DND-41 (cell line): ENCODE results near the gene CCNI2.

Experiments
- ATAC-seq: fragments of 200-7000 bp; cut with Tn5 transposase; 3 replicates; pipeline ENCODE4 v1.9.1; 2021; ENCODE audit warnings: low read depth; ENCODE audit not compliant: insufficient read depth
- DNase-seq: peaks from one replicate; pipeline ENCODE4 v3.0.0-alpha.2; 2020
- H2AFZ ChIP-seq: 2 replicates; pipeline ENCODE4 v1.6.0; 2012; ENCODE audit warnings: low read depth, low read length
- H3K27ac ChIP-seq: 2 replicates; pipeline ENCODE4 v1.5.1; 2012; ENCODE audit warnings: low read length, inconsistent platforms
- H3K27me3 ChIP-seq: fragments of 200-600 bp; sonication (generic); 2 replicates; pipeline ENCODE4 v1.6.0; 2012; ENCODE audit warnings: low read length, mild to moderate bottlenecking, inconsistent platforms; ENCODE audit not compliant: insufficient read depth, poor library complexity
- H3K36me3 ChIP-seq: 2 replicates; pipeline ENCODE4 v1.5.1; 2012; ENCODE audit warnings: low read length, inconsistent platforms; ENCODE audit not compliant: insufficient read depth
- H3K4me1 ChIP-seq: 2 replicates; pipeline ENCODE4 v1.5.1; 2012; ENCODE audit warnings: mild to moderate bottlenecking, low read length; ENCODE audit not compliant: insufficient read depth
- H3K4me2 ChIP-seq: 2 replicates; pipeline ENCODE4 v1.6.0; 2012; ENCODE audit warnings: mild to moderate bottlenecking, moderate library complexity, low read length, inconsistent platforms; ENCODE audit not compliant: insufficient read depth
- H3K4me3 ChIP-seq, 2 experiments: fragments of 200-600 bp in 1 of 2; shearing (Covaris generic) in 1 of 2; 2 replicates each; pipeline ENCODE4 v1.5.1; 2012 to 2016; ENCODE audit warnings: inconsistent platforms in 2 of 2, low read length in 2 of 2, mild to moderate bottlenecking in 2 of 2, low read depth in 1 of 2, moderate library complexity in 1 of 2
- H3K79me2 ChIP-seq: 2 replicates; pipeline ENCODE4 v1.6.0; 2012; ENCODE audit warnings: low read length, inconsistent platforms; ENCODE audit not compliant: insufficient read depth
- H3K9ac ChIP-seq: 2 replicates; pipeline ENCODE4 v1.6.0; 2012; ENCODE audit warnings: low read depth, mild to moderate bottlenecking, inconsistent platforms, low read length, moderate library complexity
- H3K9me3 ChIP-seq: 2 replicates; pipeline ENCODE4 v1.5.1; 2012; ENCODE audit warnings: low read length, moderate library complexity, mild to moderate bottlenecking, inconsistent platforms; ENCODE audit not compliant: insufficient read depth, severe bottlenecking
- H4K20me1 ChIP-seq: 2 replicates; pipeline ENCODE4 v1.6.0; 2012; ENCODE audit warnings: low read length; ENCODE audit not compliant: insufficient read depth
- EZH2 ChIP-seq: IDR thresholded peaks from 3 replicates; pipeline ENCODE4 v1.6.1; 2012; ENCODE audit warnings: borderline replicate concordance, low read depth, mild to moderate bottlenecking, moderate library complexity, low read length, inconsistent platforms; ENCODE audit not compliant: severe bottlenecking
- TF ChIP-seq, protein P1 (sequence below): IDR thresholded peaks from 2 replicates; pipeline ENCODE4 v1.5.1; 2012; ENCODE audit warnings: borderline replicate concordance, low read length, moderate library complexity, mild to moderate bottlenecking; ENCODE audit not compliant: poor library complexity, severe bottlenecking; ENCODE audit errors: extremely low read depth

The CCNI2 gene

DNA sequence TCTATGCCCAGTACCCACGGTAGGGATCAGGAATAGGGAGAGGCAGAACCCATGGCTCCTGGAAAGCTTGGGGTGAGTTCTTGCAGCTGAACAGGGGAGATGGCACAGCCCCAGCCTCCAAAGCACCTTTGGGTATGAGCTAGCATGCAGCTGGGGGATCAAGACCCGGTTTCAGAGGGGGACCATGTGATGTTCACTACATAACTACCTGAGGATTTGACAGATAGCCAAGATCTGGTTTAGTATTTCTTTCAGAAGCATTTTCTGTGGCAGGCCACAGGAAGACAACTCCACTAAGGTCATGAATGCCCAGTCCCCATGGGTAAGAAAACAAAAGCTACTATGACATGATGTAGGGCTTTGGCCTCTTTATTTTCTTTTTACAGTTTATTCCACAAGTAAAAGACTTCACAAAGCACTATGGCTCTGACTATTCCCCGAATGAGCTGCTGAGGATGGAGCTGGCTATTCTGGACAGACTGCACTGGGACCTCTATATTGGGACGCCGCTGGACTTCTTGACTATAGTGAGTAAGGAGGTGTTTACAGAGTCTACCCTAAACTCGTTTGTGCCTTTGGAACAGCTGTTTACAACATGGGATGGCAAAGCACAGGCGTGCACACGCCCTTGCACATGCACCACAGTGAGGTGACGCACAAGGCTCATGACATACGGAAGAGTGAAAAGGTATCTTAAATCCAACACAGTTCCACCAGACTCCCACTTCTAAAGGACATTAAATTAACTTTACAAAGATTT, 3.4 kb downstream of the CCNI2 start:
- Histone ChIP-seq H3K4me3 (no peak overlapping the region), H3K27me3 (no peaks in the 10 kb centered on the region), H3K36me3 (no peaks in the 10 kb centered on the region), H3K4me1 (no peaks in the 10 kb centered on the region), H3K9ac (no peak overlapping the region), H3K4me2 (no peak overlapping the region), H4K20me1 (no peaks in the 10 kb centered on the region), H2AFZ (no peak overlapping the region), H3K9me3 (no peaks in the 10 kb centered on the region), H3K27ac (no peak overlapping the region), H3K79me2 (no peaks in the 10 kb centered on the region)
- ATAC-seq (no peak), DNase-seq (no peak)
- TF ChIP-seq, protein P1, sequence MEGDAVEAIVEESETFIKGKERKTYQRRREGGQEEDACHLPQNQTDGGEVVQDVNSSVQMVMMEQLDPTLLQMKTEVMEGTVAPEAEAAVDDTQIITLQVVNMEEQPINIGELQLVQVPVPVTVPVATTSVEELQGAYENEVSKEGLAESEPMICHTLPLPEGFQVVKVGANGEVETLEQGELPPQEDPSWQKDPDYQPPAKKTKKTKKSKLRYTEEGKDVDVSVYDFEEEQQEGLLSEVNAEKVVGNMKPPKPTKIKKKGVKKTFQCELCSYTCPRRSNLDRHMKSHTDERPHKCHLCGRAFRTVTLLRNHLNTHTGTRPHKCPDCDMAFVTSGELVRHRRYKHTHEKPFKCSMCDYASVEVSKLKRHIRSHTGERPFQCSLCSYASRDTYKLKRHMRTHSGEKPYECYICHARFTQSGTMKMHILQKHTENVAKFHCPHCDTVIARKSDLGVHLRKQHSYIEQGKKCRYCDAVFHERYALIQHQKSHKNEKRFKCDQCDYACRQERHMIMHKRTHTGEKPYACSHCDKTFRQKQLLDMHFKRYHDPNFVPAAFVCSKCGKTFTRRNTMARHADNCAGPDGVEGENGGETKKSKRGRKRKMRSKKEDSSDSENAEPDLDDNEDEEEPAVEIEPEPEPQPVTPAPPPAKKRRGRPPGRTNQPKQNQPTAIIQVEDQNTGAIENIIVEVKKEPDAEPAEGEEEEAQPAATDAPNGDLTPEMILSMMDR, result no peak
- TF ChIP-seq EZH2, result no peak

DNA sequence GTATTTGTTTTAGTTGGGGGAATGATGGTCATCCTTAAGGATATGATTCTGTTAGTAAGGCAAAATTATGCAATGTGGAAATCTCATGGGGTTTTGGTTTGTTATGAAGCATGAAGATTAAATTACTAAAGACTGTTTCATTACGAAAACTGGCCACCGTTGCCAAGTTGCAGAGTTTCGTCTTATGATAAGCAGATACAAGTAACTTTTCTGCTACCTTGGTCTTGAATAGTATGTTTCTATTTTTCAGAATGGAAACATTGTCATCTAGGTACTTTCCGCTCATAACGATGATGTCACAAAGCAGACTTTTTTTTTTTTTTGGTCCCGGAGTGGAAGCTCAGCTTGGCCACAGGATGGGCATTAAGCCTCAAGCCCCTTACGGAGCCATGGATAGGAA, 4.2 kb downstream of the CCNI2 start:
- no peak overlapping the region for H2AFZ ChIP-seq
- no peaks in the 10 kb centered on the region for H4K20me1 ChIP-seq
- TF ChIP-seq, protein P1, result no peak
- no peak for TF ChIP-seq EZH2
- H3K4me2 ChIP-seq, result no peak overlapping the region
- H3K9ac ChIP-seq, result no peak overlapping the region
- no peak for DNase-seq
- ATAC-seq, result no peak
- no peaks in the 10 kb centered on the region for H3K36me3 ChIP-seq
- H3K9me3 ChIP-seq, result no peaks in the 10 kb centered on the region
- H3K27me3 ChIP-seq, result no peaks in the 10 kb centered on the region
- no peak overlapping the region for H3K27ac ChIP-seq
- no peak overlapping the region for H3K4me3 ChIP-seq
- no peaks in the 10 kb centered on the region for H3K4me1 ChIP-seq
- no peaks in the 10 kb centered on the region for H3K79me2 ChIP-seq

DNA sequence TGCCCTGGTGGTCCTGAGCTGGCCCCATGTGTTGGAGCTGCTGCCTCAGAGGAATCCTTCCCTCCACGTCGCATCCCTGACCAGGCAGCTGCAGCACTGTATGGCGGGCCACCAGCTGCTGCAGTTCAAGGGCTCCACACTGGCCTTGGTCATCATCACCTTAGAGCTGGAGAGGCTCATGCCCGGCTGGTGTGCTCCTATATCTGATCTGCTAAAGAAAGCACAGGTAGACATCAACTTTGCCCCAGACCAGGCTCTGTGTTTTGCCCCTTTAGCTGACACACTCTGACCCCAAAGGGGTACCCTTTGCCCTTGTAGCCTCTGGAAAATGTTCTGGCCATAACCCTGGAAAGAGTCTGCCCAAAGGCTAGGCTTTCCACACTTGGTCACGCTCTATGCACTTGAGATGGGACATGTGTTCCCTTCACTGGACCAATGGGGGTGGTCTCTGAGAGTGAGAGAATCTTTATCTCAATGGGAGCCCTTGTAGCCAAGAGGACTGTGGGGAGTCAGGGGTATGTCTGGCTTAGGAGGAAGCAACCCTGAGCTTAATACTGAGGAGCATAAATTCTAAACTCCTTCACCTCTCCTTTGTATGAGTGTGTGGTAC, 4.8 kb downstream of the CCNI2 start:
- Histone ChIP-seq H3K4me1 (no peaks in the 10 kb centered on the region), H3K36me3 (no peaks in the 10 kb centered on the region), H3K4me3 (no peak overlapping the region), H3K9me3 (no peaks in the 10 kb centered on the region), H4K20me1 (no peaks in the 10 kb centered on the region), H3K9ac (no peak overlapping the region), H3K27ac (no peak overlapping the region), H3K79me2 (no peaks in the 10 kb centered on the region), H3K27me3 (no peaks in the 10 kb centered on the region), H2AFZ (no peak overlapping the region), H3K4me2 (no peak overlapping the region)
- DNase-seq (no peak), ATAC-seq (no peak)
- no peak for TF ChIP-seq EZH2
- TF ChIP-seq, protein P1, result no peak
